ENCODE measurements around the gene TMEM169.
A peak's percentile ranks its signal among the peaks of the same experiment; 100 is the strongest.

The TMEM169 gene

GRCh38 chr2:216081012-216081411 lies 707 bp upstream of the TMEM169 start:
- TF ChIP-seq GABPA (IDR thresholded peaks at IDR 0.05; ENCODE audit: low read depth) (no peak), SPI1 (IDR thresholded peaks at IDR 0.05; ENCODE audit: borderline replicate concordance, low read depth) (no peak), CTCF (IDR thresholded peaks at IDR 0.05; ENCODE audit: insufficient read depth, low read length) (no peak), REST (IDR thresholded peaks at IDR 0.05; ENCODE audit: insufficient replicate concordance, low read depth) (no peak), POLR2AphosphoS5 (IDR thresholded peaks at IDR 0.05; ENCODE audit: low read depth) (no peak)
- peak overlapping the region; percentile 56 for H3K4me3 ChIP-seq (replicated peaks; ENCODE audit: insufficient read depth, low read length)
- no peak for DNase-seq (ENCODE audit: low read depth in 1 of 2, low spot score in 1 of 2)
- H3K27ac ChIP-seq (replicated peaks) = no peak overlapping the region
- H3K27me3 ChIP-seq (ENCODE audit: insufficient read depth, poor library complexity, severe bottlenecking) = peaks cover 35% of the 10 kb centered on the region

DNA sequence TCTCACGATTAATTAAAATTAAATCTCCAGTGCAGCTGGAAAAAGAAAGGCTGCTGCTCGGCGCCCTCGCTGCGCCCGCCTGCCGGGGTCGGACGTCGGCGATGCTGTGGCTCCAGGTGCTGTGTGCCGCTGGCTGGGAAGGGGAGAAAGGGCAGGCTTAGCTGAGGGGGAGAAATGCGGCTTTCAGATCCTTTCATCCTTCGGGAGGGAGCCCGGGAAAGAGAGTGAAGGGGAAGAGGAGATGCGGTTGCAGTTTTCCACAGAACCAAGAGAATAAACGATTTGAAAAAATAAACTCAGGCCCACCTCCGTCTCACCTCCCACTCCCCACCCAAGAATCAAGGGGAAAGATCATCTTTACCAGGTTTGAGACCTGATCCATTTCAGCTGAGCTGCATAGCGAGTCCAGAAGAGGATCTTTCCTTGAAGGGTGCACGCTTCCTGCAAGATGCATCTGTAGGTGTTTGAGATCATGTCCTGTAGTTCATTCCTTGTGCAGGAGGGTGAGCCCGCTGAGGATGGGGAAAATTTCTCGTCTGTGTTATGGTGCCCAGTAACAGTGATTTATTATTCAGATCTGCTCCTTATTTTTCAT lies 495 bp downstream of the TMEM169 start:
- Histone ChIP-seq H3K4me3 (replicated peaks; ENCODE audit: insufficient read depth, low read length) (peak overlapping the region; percentile 56), H3K27ac (replicated peaks) (no peak overlapping the region), H3K27me3 (ENCODE audit: insufficient read depth, poor library complexity, severe bottlenecking) (peaks cover 35% of the 10 kb centered on the region)
- no peak for DNase-seq (ENCODE audit: low read depth in 1 of 2, low spot score in 1 of 2)
- TF ChIP-seq REST (IDR thresholded peaks at IDR 0.05; ENCODE audit: insufficient replicate concordance, low read depth) = no peak
- TF ChIP-seq GABPA (IDR thresholded peaks at IDR 0.05; ENCODE audit: low read depth) = no peak
- TF ChIP-seq SPI1 (IDR thresholded peaks at IDR 0.05; ENCODE audit: borderline replicate concordance, low read depth) = no peak
- no peak for TF ChIP-seq CTCF (IDR thresholded peaks at IDR 0.05; ENCODE audit: insufficient read depth, low read length)
- no peak for TF ChIP-seq POLR2AphosphoS5 (IDR thresholded peaks at IDR 0.05; ENCODE audit: low read depth)

GRCh38 chr2:216082805-216083204 lies 1.1 kb downstream of the TMEM169 start:
- Histone ChIP-seq H3K27me3 (ENCODE audit: insufficient read depth, poor library complexity, severe bottlenecking) (peaks cover 35% of the 10 kb centered on the region), H3K4me3 (replicated peaks; ENCODE audit: insufficient read depth, low read length) (no peak overlapping the region), H3K27ac (replicated peaks) (no peak overlapping the region)
- TF ChIP-seq REST (IDR thresholded peaks at IDR 0.05; ENCODE audit: insufficient replicate concordance, low read depth) (peak; percentile 75), CTCF (IDR thresholded peaks at IDR 0.05; ENCODE audit: insufficient read depth, low read length) (no peak), SPI1 (IDR thresholded peaks at IDR 0.05; ENCODE audit: borderline replicate concordance, low read depth) (peak; percentile 22; the same call in 1 of the 2 replicates), GABPA (IDR thresholded peaks at IDR 0.05; ENCODE audit: low read depth) (no peak), POLR2AphosphoS5 (IDR thresholded peaks at IDR 0.05; ENCODE audit: low read depth) (no peak)
- peak in 1 of 2 experiments; percentile 21 for DNase-seq (ENCODE audit: low read depth in 1 of 2, low spot score in 1 of 2)

All from HL-60 (cell line).